SW 1271 (cell line): ENCODE data around the gene CSNK1G2.

ENCODE experiments used
- DNase-seq, 2 experiments: peaks; one replicate each; lab custom pipeline; 2025; lab: John Stamatoyannopoulos, UW

CSNK1G2 gene

GRCh38 chr19:1941146-1942077 is at the start of gene CSNK1G2:
TSS of gene CSNK1G2 (plus strand) at chr19:1941172. CDS start at chr19:1969773, 28,601 bp downstream.
- DNase-seq, result no peak

GRCh38 chr19:1893791-1894190 is 47.2 kb upstream of the CSNK1G2 start:
- no peak for DNase-seq

GRCh38 chr19:1896508-1896907 is 44.5 kb upstream of the CSNK1G2 start:
- DNase-seq, result no peak

- DNase-seq, result no peak
These were observed 39.0 kb upstream of the CSNK1G2 start for GRCh38 chr19:1901940-1902404.

- DNase-seq, result no peak
These were observed 38.0 kb upstream of the CSNK1G2 start for GRCh38 chr19:1902923-1903322.

- DNase-seq, result no peak
These were observed 36.2 kb upstream of the CSNK1G2 start for GRCh38 chr19:1904860-1905109.

- peak; percentile 93 to 97 for DNase-seq
These were observed 35.7 kb upstream of the CSNK1G2 start, which contains the start of the genes ADAT3 and SCAMP4 for GRCh38 chr19:1905110-1905862. TSS of gene ADAT3 (plus strand) at chr19:1905399. CDS start at chr19:1912048, 6,649 bp downstream. TSS of gene SCAMP4 (plus strand) at chr19:1905399. CDS start at chr19:1915020, 9,621 bp downstream.

- DNase-seq, result no peak
These were observed 35.1 kb upstream of the CSNK1G2 start for GRCh38 chr19:1905863-1906375.

- no peak for DNase-seq
These were observed 33.9 kb upstream of the CSNK1G2 start for GRCh38 chr19:1906985-1907562.

- no peak for DNase-seq
These were observed 33.2 kb upstream of the CSNK1G2 start for GRCh38 chr19:1907563-1908363.

GRCh38 chr19:1908364-1908678 is 32.7 kb upstream of the CSNK1G2 start:
- DNase-seq, result no peak

GRCh38 chr19:1909761-1910080 is 31.3 kb upstream of the CSNK1G2 start:
- no peak for DNase-seq

GRCh38 chr19:1910177-1910576 is 30.8 kb upstream of the CSNK1G2 start:
- DNase-seq, result no peak

GRCh38 chr19:1911098-1911497 is 29.9 kb upstream of the CSNK1G2 start:
- no peak for DNase-seq

GRCh38 chr19:1911995-1912394 is 29.0 kb upstream of the CSNK1G2 start:
- no peak for DNase-seq

GRCh38 chr19:1912760-1913505 is 28.0 kb upstream of the CSNK1G2 start:
- no peak for DNase-seq

GRCh38 chr19:1913781-1914577 is 27.0 kb upstream of the CSNK1G2 start:
- DNase-seq, result no peak

- no peak for DNase-seq
These were observed 26.1 kb upstream of the CSNK1G2 start for GRCh38 chr19:1914826-1915341.

GRCh38 chr19:1917146-1917545 is 23.8 kb upstream of the CSNK1G2 start:
- DNase-seq, result no peak

GRCh38 chr19:1917926-1918325 is 23.0 kb upstream of the CSNK1G2 start:
- DNase-seq, result no peak
